Endothelial cell of umbilical vein (primary cell): Measurements from ENCODE around the gene GRIFIN. TPM values are rescaled to one million over a fixed set of nuclear protein-coding genes. Genes with fewer than 3 reads are reported as not detected.

Source experiments
- BruUV-seq: library from RNA; stranded (reverse); fragments of 400-500 nt; replicated peaks from 2 replicates; lab custom pipeline; 2021; lab: Mats Ljungman, UMichigan
- CTCF ChIA-PET: fragments of 300-600, 350-600 bp; sonication (Branson Sonifier 250); formaldehyde crosslinking; loops from one replicate; lab custom pipeline; 2021; ENCODE audit warnings: antibody characterized with exemption, inconsistent platforms; lab: Charles Lee
- POLR2A ChIA-PET: fragments of 300-600, 350-600 bp; sonication (Branson Sonifier 250); formaldehyde crosslinking; loops from one replicate; lab custom pipeline; 2021; ENCODE audit warnings: antibody characterized with exemption, inconsistent platforms; lab: Charles Lee
- DNase-seq: peaks from one replicate; pipeline ENCODE4 v3.0.0-alpha.2; 2011; ENCODE audit warnings: low read depth, low spot score
- FAIRE-seq: peaks from 2 replicates; lab custom pipeline; 2011; peaks lifted over from hg19 to GRCh38; lab: Jason Lieb, UNC
- H2AFZ ChIP-seq: 2 replicates; pipeline ENCODE4 v1.6.0; 2012; ENCODE audit warnings: low read depth, low read length, control low read depth, inconsistent platforms
- H3K27ac ChIP-seq: 2 replicates; pipeline ENCODE4 v1.5.1; 2011; ENCODE audit warnings: low read depth, mild to moderate bottlenecking, control low read depth, low read length, moderate library complexity; ENCODE audit not compliant: insufficient read depth
- H3K27me3 ChIP-seq, 2 experiments: 2 replicates each; pipeline versions ENCODE4 v1.6.0 to v1.6.1; 2011; ENCODE audit warnings: low read length in 2 of 2, mixed read lengths in 1 of 2; ENCODE audit not compliant: control insufficient read depth in 2 of 2, insufficient read depth in 2 of 2
- H3K36me3 ChIP-seq, 2 experiments: 2 replicates in 1 of 2; 3 replicates in 1 of 2; pipeline ENCODE4 v1.5.1; 2011; ENCODE audit warnings: low read length in 2 of 2, mild to moderate bottlenecking in 1 of 2, moderate library complexity in 1 of 2; ENCODE audit not compliant: control insufficient read depth in 2 of 2, insufficient read depth in 2 of 2; ENCODE audit errors: extremely low read depth in 1 of 2
- H3K4me1 ChIP-seq: 3 replicates; pipeline ENCODE4 v1.5.1; 2011; ENCODE audit warnings: mild to moderate bottlenecking, low read length; ENCODE audit not compliant: control insufficient read depth, insufficient read depth; ENCODE audit errors: extremely low read depth
- H3K4me2 ChIP-seq: 2 replicates; pipeline ENCODE4 v1.6.1; 2011; ENCODE audit warnings: low read length, control low read depth, mixed read lengths; ENCODE audit not compliant: insufficient read depth
- H3K4me3 ChIP-seq, 3 experiments: fragments of 200-600 bp in 1 of 3; sonication (generic), shearing (Covaris generic) in 1 of 3; replicated peaks in 1 of 3; 2 replicates each; pipeline ENCODE4 v1.5.1; 2011 to 2016; ENCODE audit warnings: control low read depth in 3 of 3, low read length in 3 of 3, mild to moderate bottlenecking in 2 of 3, inconsistent platforms in 1 of 3, low read depth in 1 of 3, moderate library complexity in 1 of 3; ENCODE audit not compliant: insufficient read depth in 1 of 3
- H3K79me2 ChIP-seq: 2 replicates; pipeline ENCODE4 v1.6.0; 2012; ENCODE audit warnings: low read length, inconsistent platforms; ENCODE audit not compliant: control insufficient read depth, insufficient read depth
- H3K9ac ChIP-seq: replicated peaks from 2 replicates; pipeline ENCODE3; 2011; ENCODE audit warnings: low read length, control low read depth; ENCODE audit not compliant: insufficient read depth; ENCODE audit errors: extremely low read depth
- H3K9me1 ChIP-seq: replicated peaks from 3 replicates; pipeline ENCODE4 v1.6.0; 2011; ENCODE audit warnings: mild to moderate bottlenecking, low read length; ENCODE audit not compliant: control insufficient read depth, insufficient read depth; ENCODE audit errors: extremely low read depth
- H3K9me3 ChIP-seq: replicated peaks from 2 replicates; pipeline ENCODE4 v1.5.1; 2012; ENCODE audit warnings: low read length, inconsistent platforms; ENCODE audit not compliant: control insufficient read depth, insufficient read depth
- H4K20me1 ChIP-seq: replicated peaks from 2 replicates; pipeline ENCODE3; 2011; ENCODE audit warnings: mild to moderate bottlenecking, low read length; ENCODE audit not compliant: control insufficient read depth, insufficient read depth; ENCODE audit errors: extremely low read depth
- CTCF ChIP-seq, 2 donors: IDR thresholded peaks; 1 replicate in 1 of 2; 2 replicates in 1 of 2; pipeline ENCODE4 v1.5.1; 2011; ENCODE audit warnings: low read length in 2 of 2, mild to moderate bottlenecking in 2 of 2, moderate library complexity in 2 of 2, control low read depth in 1 of 2, inconsistent platforms in 1 of 2, low read depth in 1 of 2; ENCODE audit not compliant: insufficient read depth in 1 of 2; ENCODE audit errors: extremely low read depth in 1 of 2
- EZH2 ChIP-seq: IDR thresholded peaks from 2 replicates; pipeline ENCODE4 v1.6.1; 2012; ENCODE audit warnings: borderline replicate concordance, low read depth, mild to moderate bottlenecking, moderate library complexity, low read length, inconsistent platforms; ENCODE audit not compliant: severe bottlenecking
- JUN ChIP-seq: IDR thresholded peaks from 2 replicates; pipeline ENCODE4 v1.6.1; 2011; ENCODE audit warnings: borderline replicate concordance, low read depth; ENCODE audit not compliant: insufficient read length, insufficient read depth
- dilution Hi-C: fragments of 300-500 bp; cut with MboI; formaldehyde crosslinking; loops from one replicate; pipeline ENCODE4 v1.15.0; 2019; ENCODE audit warnings: low sequenced_read_pairs; ENCODE audit not compliant: extremely low pct_ligation_motif_present
- intact Hi-C: fragments of 100-400 bp; cut with micrococcal nuclease; formaldehyde crosslinking; loops from one replicate; pipeline ENCODE4 v1.10.0; 2022
- polyA plus RNA-seq, 4 experiments: library from polyadenylated mRNA; depleted of rRNA in 3 of 4; stranded (reverse) in 3 of 4; unstranded in 1 of 4; fragments of >200 nt; gene quantifications; 2 replicates each; pipeline versions ENCODE4 v1.2.1 to v1.2.3, GENCODE V29; 2011 to 2012; ENCODE audit warnings: missing spikeins in 1 of 4
- total RNA-seq: library from RNA; stranded (reverse); gene quantifications from 2 replicates; pipeline ENCODE4 v1.2.3, GENCODE V29; 2021

GRIFIN gene
- total and polyA plus RNA-seq, 2 donors (not counting 3 experiments of a cell fraction or from before 2014, with no cell fraction given), result not detected

DNA sequence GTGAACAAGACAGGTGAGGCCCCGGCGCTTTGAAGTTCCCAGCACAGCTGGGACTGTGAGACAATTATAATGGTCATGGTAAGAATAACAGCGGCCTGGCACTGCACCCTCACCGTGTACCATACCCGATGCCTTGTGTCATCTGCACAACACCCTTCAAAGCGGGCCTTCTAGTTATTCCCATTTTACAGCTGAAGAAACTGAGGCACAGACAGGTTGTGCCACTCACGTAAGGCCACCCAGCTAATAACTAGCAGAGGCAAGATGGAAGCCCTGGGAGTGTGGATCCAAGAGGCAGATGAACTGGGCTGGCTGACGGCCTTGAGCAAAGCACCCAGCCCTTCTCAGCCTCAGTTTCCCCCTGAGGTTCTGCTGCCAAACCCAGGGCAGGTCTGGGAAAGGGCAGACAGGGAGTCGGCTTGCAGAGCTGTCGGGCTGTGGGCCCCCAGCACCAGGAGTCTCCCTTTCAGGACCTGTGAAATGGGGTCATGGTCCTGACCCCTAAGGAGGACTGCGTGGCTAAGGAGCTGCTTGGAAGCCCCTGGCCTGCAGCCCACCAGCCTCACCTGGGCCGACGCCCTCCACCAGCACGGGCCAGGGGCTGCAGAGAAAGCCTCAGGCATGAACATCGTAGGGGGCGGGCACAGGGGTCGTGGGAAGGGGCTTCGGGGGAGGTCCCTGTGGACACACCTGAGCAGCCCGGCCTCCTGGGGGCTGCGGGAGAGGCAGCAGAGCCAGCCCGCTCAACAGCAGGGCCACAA, 28.1 kb upstream of the GRIFIN start:
- Histone ChIP-seq H3K4me2 (no peak overlapping the region), H3K9me3 (no peaks in the 10 kb centered on the region), H3K4me1 (no peaks in the 10 kb centered on the region), H3K27ac (no peak overlapping the region), H3K36me3 (no peaks in the 10 kb centered on the region), H3K27me3 (no peaks in the 10 kb centered on the region), H3K9me1 (no peaks in the 10 kb centered on the region), H4K20me1 (no peaks in the 10 kb centered on the region), H3K9ac (no peak overlapping the region), H2AFZ (no peak overlapping the region), H3K79me2 (no peaks in the 10 kb centered on the region), H3K4me3 (no peak overlapping the region)
- dilution Hi-C loops, result no loop called here
- TF ChIP-seq CTCF (IDR thresholded peaks at IDR 0.05; ENCODE audit: extremely low read depth in 1 of 2, insufficient read depth in 1 of 2, low read depth in 1 of 2, low read length in 2 of 2) (no peak), EZH2 (no peak), JUN (no peak)
- ChIA-PET CTCF (no interaction called here), POLR2A (no interaction called here)
- DNase-seq, result no peak
- FAIRE-seq, result no peak
- BruUV-seq, result no TSS peak
- intact Hi-C loops, result no loop called here
